GM18861 (cell line): ENCODE data around the gene STAC3.

Experiments used
- ATAC-seq: cut with Tn5 transposase; IDR thresholded peaks from one replicate; pipeline ENCODE4 v1.9.1; 2021; ENCODE audit not compliant: unreplicated experiment

The STAC3 gene

DNA sequence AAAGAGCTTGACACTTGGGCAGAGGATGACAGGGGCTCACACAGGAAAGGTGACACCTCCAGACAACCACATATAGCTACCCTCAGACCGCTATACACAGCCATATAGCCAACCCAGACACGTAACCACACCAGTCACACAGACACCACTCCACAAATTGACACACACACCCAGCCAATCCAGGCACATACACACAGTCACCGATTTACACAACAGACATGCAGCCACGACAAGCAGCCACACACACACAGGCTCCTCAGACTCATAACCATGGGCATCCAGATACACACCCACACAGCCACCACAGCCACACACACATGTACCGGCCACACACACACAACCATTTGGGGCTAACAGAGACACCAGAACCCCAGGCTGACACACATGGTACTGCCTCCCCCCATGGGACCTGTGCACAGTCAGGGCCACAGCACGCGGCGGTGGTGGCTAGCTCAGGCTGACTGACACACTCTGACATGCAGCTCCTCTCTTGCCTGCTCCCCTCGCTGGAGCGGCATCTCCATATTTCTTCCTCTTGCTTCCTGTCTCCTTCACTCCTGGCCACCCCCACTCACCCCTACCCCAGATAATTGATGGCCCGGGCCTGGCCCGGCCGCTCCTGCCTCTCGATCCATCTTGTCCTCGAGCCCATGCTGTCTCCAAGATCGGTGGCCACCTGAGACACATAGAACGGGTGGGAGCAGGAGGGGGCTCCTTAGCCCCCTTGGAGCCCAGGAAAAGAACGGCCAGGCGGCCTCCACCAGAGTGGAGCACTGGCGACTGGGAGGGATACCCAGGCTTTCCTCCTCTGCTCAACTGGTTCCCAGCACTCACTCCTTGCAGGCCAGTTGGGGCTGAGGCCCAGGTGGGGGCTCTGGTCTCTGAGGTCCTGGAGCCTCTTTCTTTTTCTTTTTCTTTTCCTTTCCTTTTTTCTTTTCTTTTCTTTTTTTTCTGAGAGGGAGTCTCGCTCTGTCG lies 27.5 kb downstream of the STAC3 start:
- ATAC-seq, result no peak

DNA sequence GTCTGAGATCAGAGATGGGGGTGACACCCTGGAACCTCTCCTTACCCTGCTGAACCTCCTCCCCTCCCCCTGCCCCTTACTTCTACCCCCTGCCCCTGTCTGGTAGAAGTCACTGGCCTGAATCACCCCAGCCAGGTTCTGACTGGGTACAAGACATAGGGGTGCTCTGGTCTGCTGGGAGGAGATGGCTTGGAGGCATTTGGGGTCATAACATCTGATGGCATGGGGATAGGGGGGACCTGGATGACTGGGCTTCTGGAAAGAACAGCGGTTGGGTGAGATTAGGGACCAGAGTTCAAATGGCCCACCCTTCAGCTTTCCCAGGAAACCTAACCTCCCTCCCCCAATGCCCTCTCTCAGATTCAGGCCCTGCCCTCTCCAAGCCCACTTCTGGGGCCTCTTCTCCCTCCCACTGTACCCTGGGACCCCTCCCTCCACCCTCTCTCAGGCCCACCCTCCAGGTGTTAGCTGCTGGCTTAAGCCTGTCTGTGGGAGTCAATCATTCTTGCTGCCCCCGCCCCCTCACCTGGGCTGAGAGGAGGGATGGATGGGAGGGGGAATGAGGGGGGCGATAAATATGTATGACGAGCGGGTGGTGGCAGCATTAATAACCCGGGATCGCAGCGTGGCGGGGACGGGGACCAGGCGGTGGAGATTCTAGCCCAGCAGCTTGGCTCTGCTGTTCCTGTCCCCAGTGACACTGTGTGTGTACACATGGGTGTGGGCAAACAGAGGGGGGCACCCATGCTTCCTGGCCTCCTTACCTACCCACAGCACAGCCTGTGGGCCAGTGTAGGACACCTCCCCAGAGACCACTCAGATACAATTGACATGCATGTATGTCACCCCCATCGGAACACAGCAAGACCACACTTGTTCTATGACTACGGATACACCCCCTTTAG lies 28.4 kb downstream of the STAC3 start:
- no peak for ATAC-seq

- ATAC-seq, result no peak
Observed at GRCh38 chr12:57221169-57221917, 29.6 kb downstream of the STAC3 start.

GRCh38 chr12:57220770-57221168 lies 30.2 kb downstream of the STAC3 start:
- ATAC-seq, result no peak

- no peak for ATAC-seq
Observed at GRCh38 chr12:57219993-57220754, 30.8 kb downstream of the STAC3 start.

DNA sequence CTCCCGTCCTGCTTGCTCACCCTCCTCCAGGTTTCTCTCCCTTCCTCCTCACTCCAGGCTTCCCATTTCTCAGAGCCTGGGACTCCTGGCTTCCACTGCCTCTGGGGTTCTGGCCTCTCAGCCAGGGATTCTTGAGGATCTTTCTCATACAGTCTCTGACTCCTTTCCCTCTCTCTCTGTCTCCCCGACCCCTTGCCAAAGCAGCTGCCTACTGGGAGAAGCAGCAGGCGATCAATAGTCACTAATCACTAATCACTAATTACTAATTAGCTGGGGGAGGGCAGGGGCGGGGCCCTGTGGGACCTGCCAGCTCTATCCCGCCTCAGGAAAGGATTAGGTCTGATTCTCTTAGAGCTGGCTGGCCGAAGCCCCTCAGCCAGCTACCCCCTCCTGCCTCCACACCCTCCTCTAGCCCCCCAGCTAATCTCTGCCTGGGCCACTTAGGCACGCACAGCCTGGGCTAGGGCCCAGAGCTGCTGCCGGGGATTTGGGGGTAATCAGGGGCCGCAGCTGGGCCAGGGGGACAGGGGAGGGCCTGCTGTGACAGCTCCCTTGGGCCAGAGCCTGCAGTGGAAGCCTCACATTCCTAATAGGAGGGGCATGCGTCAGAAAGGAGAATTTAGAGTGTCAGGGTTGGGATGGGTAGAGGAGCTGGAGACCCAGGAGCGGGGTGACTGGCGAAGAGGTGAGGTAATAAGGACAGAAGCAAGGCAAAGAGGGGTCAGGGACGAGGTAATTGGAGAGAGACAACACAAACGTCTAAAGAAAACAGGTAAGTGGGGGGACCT lies 31.6 kb downstream of the STAC3 start:
- no peak for ATAC-seq

DNA sequence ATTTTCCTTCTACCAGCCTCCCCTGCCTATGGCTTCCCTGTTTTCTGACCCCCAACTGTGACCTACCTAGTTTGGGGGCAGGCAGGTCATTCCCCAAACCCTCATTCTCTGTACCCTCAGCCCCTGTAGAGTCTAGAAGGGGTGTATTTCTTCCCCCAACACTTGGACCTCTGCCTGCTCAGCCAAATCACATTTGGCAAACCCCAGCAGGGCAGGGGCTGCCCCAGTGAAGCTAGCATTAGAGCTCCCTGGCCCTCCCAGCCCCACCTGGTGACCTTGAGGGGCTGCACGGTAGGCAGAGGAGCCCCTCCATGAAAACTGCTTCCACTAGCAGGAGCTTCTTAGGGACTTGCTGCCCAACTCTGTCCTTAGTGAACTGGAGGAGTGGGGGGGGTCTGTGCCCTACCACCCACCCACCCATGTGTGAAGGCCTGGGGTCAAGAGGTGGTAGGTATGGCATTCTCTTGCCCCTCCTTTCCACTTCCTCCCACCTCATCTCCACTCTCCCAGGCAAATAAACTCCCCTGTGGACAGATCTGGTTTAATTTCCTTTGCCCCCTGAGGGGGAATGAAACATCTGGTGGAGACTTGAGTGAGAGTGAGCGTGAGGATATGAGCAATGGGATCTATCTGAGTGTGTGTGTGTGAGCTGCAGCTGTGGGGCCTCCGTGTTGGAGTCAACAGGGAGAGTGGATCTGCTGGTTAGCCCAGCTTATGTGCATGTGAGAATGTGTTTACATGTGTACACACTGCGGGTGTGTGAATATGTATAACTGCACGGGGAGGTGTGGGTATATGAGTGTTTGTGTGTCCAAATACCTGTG lies 32.7 kb downstream of the STAC3 start:
- ATAC-seq, result no peak

DNA sequence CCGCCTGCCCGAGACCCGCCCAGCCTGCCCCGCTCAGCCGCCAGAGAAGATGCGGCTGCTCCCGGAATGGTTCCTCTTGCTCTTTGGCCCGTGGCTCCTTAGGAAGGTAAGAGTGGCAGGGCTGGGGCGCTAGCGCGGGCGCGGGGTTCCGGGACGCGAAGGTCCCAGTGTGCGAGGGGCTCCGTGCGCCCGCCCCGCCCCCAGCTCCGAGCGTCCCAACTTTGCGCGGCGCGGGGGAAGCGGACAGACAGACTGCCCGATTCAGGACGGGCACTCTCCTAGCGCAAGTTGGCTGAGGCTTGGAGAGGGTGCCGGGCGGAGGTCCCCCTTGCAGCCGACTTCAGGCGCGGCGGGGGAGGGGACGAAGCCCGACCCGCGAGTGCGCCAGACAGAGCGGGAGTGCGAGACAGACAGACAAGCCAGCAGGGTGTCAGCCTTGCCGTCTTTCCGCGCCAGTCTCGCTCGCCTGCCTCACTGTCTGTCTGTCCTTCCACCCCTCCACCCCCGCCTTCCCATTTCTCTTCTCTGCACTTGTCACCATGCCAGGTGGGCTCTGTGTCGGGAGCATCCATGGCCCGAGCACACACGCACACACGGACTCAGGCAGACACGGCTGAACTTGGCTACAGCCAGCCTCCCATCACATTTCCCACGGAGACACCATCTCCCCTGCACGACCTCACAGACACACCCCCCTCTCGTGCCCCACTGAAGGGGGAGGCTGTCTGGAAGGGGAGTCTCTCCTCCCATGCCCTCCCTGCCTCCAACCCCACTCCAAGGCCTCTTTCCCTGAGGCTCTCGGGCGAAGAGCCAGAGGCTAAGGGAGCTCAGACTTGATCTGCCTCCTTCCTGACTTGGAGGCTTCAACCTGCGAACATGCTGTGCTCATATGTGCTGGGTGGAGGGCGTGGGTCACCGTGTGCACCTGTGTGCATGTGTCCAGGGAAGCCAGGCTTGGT lies 33.8 kb downstream of the STAC3 start:
- no peak for ATAC-seq

DNA sequence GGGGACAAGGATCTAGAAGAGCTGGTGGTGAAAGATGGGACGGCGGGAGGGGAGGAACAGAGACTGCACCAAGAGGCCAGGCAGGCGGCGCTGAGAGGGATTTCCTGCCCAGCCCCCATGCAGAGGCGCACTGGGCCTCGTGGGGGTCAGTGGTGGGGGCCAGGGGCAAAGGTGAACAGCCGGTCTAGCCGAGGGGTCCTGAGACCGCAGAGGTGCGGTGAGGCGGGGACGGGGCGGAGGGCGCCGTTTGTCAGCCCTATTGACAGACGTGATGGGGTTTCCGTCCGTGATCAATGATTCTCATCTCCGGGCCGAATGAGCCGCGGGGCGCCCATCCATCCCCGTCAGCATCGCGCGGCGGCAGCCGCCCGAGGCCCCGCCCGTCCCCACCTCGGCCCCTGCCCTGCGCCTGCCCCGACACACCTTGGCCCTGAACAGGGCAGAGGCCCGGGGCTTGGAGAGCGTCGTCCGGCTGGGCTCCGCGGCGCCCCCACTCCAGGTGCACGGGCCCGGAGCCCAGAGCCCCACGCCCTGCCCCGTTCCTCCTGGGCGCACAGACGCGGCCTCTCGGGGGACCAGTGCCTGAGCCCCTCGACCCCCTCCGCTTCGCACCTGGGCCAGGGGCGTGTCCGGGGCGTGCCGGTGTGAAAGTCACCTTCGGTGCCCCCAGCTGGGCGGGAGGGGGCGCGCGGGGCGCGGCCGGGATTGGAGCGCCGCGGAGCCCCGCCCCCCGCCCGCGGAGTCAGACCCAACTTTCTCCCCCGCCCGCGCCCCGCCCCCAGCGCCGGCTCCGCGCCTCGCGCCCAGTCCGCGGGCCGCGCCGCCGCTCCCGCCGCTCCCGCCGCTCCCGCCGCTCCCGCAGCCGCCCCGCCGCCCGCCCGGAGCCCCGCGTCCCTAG lies 34.7 kb downstream of the STAC3 start, which contains the start of gene NXPH4:
TSS of gene NXPH4 (plus strand) at position 781 of the 898 bp plus-strand sequence. CDS start 176 bp downstream, outside the sequence.
- no peak for ATAC-seq

GRCh38 chr12:57215668-57216013 lies 35.3 kb downstream of the STAC3 start:
- ATAC-seq, result no peak

DNA sequence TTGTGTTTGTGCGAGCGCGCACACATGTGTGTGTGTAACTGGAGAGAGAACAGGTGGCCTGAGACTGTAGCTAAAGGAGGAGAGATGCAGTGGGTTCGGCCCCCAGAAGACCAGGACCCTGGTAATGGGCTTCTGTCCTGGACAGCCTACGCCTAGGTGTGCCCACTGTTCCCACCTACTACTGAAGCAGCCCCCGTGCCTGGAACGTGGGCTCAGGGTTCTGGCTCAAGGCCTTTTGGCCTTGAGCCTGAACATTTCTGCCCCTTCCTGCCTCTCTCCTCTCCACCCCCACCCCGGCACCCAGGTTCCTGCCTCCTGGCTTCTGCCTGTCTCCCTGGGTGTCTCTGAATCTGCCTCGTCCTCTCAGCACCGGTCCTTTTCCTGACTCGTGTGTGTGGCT lies 35.9 kb downstream of the STAC3 start:
- no peak for ATAC-seq

DNA sequence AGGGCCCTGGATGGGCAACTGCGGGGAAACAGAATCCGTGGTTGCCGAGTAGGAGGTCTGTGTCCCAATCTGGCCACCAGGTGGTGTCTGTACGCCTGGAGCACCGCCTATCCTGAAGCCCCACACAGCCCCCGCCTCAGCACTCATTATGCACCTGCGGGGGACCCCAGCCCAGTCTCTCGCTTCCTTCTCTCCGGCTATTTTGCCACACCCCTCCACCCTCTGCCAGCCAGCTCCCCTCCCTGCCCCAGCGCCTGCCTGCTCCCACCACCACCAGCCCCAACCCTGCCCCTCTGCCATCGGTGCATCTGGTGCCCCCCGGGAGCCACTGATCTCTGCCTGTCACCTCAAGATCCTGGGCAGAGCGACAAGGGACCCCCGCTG lies 36.6 kb downstream of the STAC3 start:
- ATAC-seq, result no peak

- ATAC-seq, result no peak
Observed at GRCh38 chr12:57213763-57214397, 37.1 kb downstream of the STAC3 start.

DNA sequence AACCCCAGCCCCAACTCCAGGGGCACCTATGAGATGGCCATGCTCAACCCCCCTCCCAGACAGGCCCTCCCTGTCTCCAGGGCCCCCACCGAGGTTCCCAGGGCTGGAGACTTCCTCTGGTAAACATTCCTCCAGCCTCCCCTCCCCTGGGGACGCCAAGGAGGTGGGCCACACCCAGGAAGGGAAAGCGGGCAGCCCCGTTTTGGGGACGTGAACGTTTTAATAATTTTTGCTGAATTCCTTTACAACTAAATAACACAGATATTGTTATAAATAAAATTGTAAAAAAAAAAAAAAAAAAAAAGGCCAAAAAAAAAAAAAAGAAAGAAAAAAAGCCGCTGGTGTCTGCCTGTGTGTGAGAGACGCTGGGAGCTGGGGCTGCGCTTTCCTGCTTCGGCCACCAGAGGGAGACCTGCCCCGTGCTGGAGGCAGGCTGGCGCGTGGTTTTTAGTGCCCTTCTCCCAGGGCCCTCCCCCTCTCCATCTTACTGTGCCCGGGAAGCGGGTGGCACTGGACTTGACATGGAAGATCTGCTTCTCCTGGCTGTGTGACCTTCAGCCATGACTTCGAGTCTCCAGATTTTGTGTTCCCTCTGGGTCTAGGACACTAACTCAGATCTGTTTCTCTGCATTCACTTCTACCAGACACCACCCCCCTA lies 37.8 kb downstream of the STAC3 start:
- ATAC-seq, result peak; percentile 40

GRCh38 chr12:57212701-57213057 lies 38.3 kb downstream of the STAC3 start:
- no peak for ATAC-seq
